HepG2 (cell line): ENCODE results near the gene FAM118B. TPM values are rescaled to one million over a fixed set of nuclear protein-coding genes. Genes with fewer than 3 reads are reported as not detected.
A peak's percentile ranks its signal among the peaks of the same experiment; 100 is the strongest.

Source experiments
- PAXIP1 ChIP-seq: sonication (generic); formaldehyde crosslinking; conservative IDR thresholded peaks from 2 replicates; pipeline ENCODE4 v1.4.0; 2020; ENCODE audit warnings: mild to moderate bottlenecking, missing genetic modification reagents, moderate library complexity
- ZNF280D ChIP-seq: sonication (generic); formaldehyde crosslinking; IDR thresholded peaks from 2 replicates; pipeline ENCODE4 v1.5.1; 2020; ENCODE audit warnings: mild to moderate bottlenecking, missing genetic modification reagents
- polyA plus RNA-seq, 8 experiments: library from polyadenylated mRNA; depleted of rRNA in 3 of 8; stranded (reverse) in 7 of 8; unstranded in 1 of 8; fragments of >200 nt; fragmentation: Illumina TruSeq in 4 of 8; extraction: Trizol in 4 of 8; gene quantifications; 2 replicates each; pipeline versions ENCODE4 v1.2.1 to v1.2.3, GENCODE V29; 2011 to 2016; ENCODE audit warnings: low read depth in 4 of 8, missing spikeins in 1 of 8, mixed read lengths in 1 of 8; ENCODE audit not compliant: insufficient read depth in 1 of 8
- total RNA-seq, 5 experiments: library from RNA; depleted of rRNA; stranded (reverse); fragments of >200 nt; fragmentation: Illumina TruSeq; extraction: Trizol; gene quantifications; 2 replicates each; pipeline ENCODE4 v1.2.3, GENCODE V29; 2016; ENCODE audit warnings: low read depth in 1 of 5
- TF ChIP-seq, protein P1 (sequence below): sonication (generic); formaldehyde crosslinking; IDR thresholded peaks from one replicate; pipeline ENCODE4 v1.5.1; 2020; ENCODE audit warnings: mild to moderate bottlenecking, missing genetic modification reagents; ENCODE audit errors: not compliant biosample characterization

Gene FAM118B
- total and polyA plus RNA-seq, 2 of the 13 experiments (the other 11 are each of a cell fraction or from before 2014, with no cell fraction given): 10.2 to 25.7 TPM

- TF ChIP-seq, protein P1, sequence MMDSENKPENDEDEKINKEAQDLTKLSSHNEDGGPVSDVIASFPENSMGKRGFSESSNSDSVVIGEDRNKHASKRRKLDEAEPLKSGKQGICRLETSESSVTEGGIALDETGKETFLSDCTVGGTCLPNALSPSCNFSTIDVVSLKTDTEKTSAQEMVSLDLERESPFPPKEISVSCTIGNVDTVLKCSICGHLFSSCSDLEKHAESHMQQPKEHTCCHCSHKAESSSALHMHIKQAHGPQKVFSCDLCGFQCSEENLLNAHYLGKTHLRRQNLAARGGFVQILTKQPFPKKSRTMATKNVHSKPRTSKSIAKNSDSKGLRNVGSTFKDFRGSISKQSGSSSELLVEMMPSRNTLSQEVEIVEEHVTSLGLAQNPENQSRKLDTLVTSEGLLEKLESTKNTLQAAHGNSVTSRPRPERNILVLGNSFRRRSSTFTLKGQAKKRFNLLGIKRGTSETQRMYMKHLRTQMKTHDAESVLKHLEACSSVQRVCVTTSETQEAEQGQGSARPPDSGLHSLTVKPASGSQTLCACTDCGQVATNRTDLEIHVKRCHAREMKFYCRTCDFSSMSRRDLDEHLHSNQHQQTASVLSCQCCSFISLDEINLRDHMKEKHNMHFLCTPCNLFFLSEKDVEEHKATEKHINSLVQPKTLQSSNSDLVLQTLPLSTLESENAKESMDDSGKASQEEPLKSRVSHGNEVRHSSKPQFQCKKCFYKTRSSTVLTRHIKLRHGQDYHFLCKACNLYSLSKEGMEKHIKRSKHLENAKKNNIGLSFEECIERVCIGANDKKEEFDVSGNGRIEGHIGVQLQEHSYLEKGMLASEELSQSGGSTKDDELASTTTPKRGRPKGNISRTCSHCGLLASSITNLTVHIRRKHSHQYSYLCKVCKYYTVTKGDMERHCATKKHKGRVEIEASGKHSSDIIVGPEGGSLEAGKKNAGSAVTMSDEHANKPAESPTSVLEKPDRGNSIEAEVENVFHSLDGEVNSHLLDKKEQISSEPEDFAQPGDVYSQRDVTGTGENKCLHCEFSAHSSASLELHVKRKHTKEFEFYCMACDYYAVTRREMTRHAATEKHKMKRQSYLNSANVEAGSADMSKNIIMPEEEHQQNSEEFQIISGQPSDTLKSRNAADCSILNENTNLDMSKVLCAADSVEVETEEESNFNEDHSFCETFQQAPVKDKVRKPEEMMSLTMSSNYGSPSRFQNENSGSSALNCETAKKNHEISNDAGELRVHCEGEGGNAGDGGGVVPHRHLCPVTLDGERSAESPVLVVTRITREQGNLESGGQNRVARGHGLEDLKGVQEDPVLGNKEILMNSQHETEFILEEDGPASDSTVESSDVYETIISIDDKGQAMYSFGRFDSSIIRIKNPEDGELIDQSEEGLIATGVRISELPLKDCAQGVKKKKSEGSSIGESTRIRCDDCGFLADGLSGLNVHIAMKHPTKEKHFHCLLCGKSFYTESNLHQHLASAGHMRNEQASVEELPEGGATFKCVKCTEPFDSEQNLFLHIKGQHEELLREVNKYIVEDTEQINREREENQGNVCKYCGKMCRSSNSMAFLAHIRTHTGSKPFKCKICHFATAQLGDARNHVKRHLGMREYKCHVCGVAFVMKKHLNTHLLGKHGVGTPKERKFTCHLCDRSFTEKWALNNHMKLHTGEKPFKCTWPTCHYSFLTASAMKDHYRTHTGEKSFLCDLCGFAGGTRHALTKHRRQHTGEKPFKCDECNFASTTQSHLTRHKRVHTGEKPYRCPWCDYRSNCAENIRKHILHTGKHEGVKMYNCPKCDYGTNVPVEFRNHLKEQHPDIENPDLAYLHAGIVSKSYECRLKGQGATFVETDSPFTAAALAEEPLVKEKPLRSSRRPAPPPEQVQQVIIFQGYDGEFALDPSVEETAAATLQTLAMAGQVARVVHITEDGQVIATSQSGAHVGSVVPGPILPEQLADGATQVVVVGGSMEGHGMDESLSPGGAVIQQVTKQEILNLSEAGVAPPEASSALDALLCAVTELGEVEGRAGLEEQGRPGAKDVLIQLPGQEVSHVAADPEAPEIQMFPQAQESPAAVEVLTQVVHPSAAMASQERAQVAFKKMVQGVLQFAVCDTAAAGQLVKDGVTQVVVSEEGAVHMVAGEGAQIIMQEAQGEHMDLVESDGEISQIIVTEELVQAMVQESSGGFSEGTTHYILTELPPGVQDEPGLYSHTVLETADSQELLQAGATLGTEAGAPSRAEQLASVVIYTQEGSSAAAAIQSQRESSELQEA: peak; percentile 32
- TF ChIP-seq PAXIP1 (CRISPR knock-in tag) (0 out of 2 replicates have a peak, but pooled peaks have one; percentile 24), ZNF280D (CRISPR knock-in tag) (0 out of 2 replicates have a peak, but pooled peaks have one; percentile 34)
These were observed 29.4 kb upstream of the FAM118B start (continued) for GRCh38 chr11:126181939-126182730.
